BE2C (cell line): ENCODE data around the gene RGS6.

ENCODE experiments used
- DNase-seq: peaks from one replicate; pipeline ENCODE4 v3.0.0-alpha.2; 2020
- H3K27me3 ChIP-seq: fragments of 250-450 bp; sonication (Bioruptor Pico); 2 replicates; pipeline ENCODE4 v1.5.1; 2020; ENCODE audit warnings: mild to moderate bottlenecking
- H3K36me3 ChIP-seq: fragments of 250-450 bp; sonication (Bioruptor Pico); 2 replicates; pipeline ENCODE4 v1.5.1; 2020; ENCODE audit warnings: mild to moderate bottlenecking
- H3K4me1 ChIP-seq: fragments of 250-450 bp; sonication (Bioruptor Pico); 2 replicates; pipeline ENCODE4 v1.5.1; 2020
- H3K4me3 ChIP-seq: 2 replicates; pipeline ENCODE4 v1.5.1; 2011; ENCODE audit warnings: low read depth, low read length
- H3K9me3 ChIP-seq: fragments of 250-450 bp; sonication (Bioruptor Pico); 2 replicates; pipeline ENCODE4 v1.5.1; 2020
- TF ChIP-seq, protein P1 (sequence below): IDR thresholded peaks from 2 replicates; pipeline ENCODE4 v1.5.1; 2012; ENCODE audit warnings: mild to moderate bottlenecking, low read depth, low read length

Gene RGS6

DNA sequence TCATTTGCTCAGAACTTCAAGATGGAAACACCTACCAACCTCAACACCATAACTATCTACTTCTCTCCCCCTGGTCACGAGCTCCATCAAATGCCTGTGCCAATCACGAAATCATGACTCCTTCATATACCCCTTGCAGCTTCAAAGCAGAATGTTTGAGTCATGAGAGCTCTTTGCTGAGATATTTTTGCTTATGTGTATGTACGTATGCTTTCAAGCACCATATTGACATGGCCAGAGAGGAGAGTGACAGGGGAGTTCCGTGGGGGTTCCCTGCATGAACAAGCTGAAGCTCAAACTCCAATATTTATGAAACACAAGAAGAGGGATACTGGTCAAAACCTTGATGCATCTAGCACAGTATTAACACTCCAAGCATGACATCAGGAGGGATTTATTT lies 587.3 kb downstream of the RGS6 start:
- Histone ChIP-seq H3K27me3 (no peaks in the 10 kb centered on the region), H3K9me3 (no peaks in the 10 kb centered on the region), H3K4me3 (no peak overlapping the region), H3K4me1 (no peaks in the 10 kb centered on the region), H3K36me3 (no peaks in the 10 kb centered on the region)
- TF ChIP-seq, protein P1, sequence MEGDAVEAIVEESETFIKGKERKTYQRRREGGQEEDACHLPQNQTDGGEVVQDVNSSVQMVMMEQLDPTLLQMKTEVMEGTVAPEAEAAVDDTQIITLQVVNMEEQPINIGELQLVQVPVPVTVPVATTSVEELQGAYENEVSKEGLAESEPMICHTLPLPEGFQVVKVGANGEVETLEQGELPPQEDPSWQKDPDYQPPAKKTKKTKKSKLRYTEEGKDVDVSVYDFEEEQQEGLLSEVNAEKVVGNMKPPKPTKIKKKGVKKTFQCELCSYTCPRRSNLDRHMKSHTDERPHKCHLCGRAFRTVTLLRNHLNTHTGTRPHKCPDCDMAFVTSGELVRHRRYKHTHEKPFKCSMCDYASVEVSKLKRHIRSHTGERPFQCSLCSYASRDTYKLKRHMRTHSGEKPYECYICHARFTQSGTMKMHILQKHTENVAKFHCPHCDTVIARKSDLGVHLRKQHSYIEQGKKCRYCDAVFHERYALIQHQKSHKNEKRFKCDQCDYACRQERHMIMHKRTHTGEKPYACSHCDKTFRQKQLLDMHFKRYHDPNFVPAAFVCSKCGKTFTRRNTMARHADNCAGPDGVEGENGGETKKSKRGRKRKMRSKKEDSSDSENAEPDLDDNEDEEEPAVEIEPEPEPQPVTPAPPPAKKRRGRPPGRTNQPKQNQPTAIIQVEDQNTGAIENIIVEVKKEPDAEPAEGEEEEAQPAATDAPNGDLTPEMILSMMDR: no peak
- no peak for DNase-seq

DNA sequence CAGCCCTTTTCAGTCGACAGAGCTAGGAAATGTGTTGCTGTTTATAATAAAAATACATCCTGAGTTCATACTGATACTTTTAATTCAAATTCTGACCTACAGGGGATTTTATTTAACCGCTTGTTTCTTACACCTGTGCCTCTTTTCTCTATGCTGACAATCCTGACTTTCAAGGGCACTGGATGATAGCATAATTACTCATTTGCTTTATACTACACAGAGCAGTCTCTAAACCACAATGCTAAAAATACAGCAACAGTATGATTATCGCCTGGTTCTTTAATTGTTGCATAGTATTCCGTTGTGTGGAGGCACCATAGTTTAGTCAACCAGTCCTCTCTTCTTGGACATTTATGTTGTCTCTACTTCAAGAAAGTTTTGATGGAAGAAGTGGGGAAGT lies 588.8 kb downstream of the RGS6 start:
- Histone ChIP-seq H3K4me1 (no peaks in the 10 kb centered on the region), H3K27me3 (no peaks in the 10 kb centered on the region), H3K9me3 (no peaks in the 10 kb centered on the region), H3K36me3 (no peaks in the 10 kb centered on the region), H3K4me3 (no peak overlapping the region)
- TF ChIP-seq, protein P1: no peak
- no peak for DNase-seq

DNA sequence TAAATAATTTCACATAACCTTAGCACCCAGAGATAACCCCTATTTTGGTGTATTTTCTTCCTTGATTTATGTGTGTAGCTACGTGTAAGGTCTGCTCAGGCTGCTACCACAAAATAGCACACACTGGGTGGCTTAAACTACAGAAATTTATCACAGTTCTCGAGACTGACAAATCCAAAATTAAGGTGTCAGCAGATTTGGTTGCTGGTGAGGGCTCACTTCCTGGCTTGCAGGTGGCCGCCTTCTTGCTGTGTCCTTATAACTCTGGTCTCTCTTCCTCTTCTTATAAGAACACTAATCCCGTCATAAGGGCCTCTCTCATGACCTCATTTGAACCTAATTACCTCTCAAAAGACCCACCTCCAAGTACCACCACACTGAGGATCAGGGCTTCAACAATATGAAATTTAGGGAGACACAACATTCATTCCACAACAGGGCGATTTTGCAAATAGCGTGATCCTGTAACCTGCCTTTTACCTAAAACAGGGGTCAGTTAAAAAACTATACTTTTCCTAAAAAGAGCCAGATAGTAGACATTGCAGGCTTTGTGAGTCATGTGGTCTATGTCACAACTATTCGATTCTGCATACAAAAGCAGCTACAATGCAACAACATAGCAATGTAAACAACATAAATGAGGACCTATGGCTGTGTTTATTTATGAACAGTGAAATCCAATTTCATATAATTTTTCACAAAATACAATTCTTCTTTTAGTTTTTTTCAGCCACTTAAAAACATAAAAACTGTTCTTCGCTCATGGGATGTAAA lies 589.9 kb downstream of the RGS6 start:
- DNase-seq: no peak
- no peaks in the 10 kb centered on the region for H3K4me1 ChIP-seq
- no peak overlapping the region for H3K4me3 ChIP-seq
- no peaks in the 10 kb centered on the region for H3K27me3 ChIP-seq
- no peaks in the 10 kb centered on the region for H3K9me3 ChIP-seq
- TF ChIP-seq, protein P1: no peak
- no peaks in the 10 kb centered on the region for H3K36me3 ChIP-seq

DNA sequence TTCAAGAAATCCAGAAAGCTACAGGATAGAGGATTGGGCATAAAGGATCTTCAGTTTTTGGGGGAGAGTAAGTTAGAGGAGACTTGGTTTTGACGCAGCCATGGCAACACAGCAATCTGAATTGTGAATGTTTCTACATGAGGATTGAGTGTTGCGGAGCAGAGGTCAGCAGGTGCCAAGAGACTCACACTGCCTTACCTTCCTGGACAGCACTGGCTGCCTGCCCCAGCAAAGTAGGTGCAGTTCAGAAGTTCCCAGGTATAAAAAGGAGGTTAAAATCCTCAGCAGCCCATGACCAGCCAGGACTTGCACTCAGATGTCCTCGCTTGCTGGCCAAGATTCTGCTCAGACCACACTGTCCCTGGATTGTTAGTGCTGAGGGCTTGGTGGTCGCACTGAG lies 590.6 kb downstream of the RGS6 start:
- Histone ChIP-seq H3K4me1 (no peaks in the 10 kb centered on the region), H3K9me3 (no peaks in the 10 kb centered on the region), H3K4me3 (no peak overlapping the region), H3K27me3 (no peaks in the 10 kb centered on the region), H3K36me3 (no peaks in the 10 kb centered on the region)
- TF ChIP-seq, protein P1: no peak
- DNase-seq: no peak

DNA sequence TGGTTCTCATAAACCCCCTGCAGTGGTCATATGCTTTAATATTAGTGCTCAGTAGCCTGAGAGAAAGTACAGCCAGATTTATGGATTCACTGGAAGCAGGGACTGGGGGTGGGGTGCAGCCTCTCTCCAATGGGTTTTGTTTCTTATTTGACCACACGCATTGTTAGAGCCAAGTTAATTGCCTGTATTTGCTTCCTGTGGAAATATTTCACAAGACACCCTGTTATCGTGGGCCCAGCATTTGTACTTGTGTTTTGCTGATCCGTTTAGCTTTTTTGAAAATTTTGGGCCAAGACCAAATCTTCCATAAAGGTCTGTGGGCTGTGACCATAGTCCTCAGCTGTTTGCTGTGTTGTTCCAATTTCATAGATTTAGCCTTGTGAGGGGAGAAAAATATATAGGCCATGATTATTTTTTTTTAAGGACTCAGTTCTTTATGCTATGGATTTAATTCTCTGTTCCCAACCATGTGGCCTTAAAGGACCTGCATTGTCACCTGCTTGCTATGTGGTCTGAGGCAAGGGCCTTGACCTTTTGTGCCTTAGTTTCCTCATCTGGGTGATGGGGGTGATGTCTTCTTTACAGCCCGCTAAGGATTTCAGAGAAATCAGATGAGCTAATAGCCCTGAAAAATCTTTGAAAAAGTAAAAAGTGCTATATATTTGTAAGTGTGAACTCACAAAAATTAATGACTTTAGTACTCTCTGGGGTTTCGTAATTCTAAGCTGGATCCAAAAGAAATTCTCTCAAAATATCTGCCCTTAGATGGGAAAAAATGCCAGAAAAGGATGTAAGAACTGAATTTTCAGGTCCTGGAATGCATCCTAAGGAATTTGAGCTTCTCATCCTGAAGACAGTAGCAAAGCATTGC lies 591.4 kb downstream of the RGS6 start:
- TF ChIP-seq, protein P1: no peak
- no peaks in the 10 kb centered on the region for H3K4me1 ChIP-seq
- DNase-seq: no peak

DNA sequence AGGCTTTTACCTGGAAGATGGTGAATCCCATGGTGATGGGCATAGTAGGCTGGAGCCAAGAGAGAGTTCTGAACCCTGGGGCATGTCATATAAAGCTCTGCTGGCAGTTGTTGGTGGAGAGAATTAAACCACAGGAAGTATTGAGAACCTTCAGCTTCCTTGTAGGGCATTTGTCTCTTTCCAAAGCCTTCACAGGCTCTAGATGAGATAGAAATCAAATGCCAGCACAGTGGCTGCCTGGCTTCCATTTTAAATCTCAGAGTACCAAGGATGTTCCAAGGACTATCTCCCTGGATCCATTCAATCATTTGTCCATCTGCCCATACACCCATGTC lies 592.0 kb downstream of the RGS6 start:
- Histone ChIP-seq H3K27me3 (no peaks in the 10 kb centered on the region), H3K9me3 (no peaks in the 10 kb centered on the region), H3K4me3 (no peak overlapping the region), H3K4me1 (no peaks in the 10 kb centered on the region), H3K36me3 (no peaks in the 10 kb centered on the region)
- no peak for DNase-seq
- TF ChIP-seq, protein P1: no peak

More for the DNA sequence above, 591.4 kb downstream of the RGS6 start:
- H3K36me3 ChIP-seq: no peaks in the 10 kb centered on the region
- no peak overlapping the region for H3K4me3 ChIP-seq
- H3K9me3 ChIP-seq: no peaks in the 10 kb centered on the region
- H3K27me3 ChIP-seq: no peaks in the 10 kb centered on the region
